ENCODE measurements around the gene RAB3IP.

DNA sequence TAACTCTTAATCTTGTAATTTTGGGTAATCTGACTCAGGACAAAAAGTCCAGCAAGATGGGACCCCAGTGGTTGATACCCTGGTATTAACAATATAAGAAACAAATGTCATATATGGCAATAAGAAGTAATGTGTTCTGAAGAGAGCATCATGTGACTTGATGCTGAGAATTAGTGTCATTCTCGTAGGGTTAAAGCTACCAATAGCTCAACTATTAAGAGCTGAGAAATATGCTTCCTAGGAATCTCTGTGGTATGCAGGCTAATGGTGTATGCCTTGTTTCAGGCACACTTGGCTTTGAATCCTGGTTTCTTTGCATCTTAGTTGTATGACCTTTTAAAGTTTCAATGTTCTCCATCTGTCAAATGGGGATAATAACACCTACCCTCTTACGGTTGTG is 95.5 kb downstream of the RAB3IP start:
- no peak for TF ChIP-seq POLR2A (IDR thresholded peaks at IDR 0.05; ENCODE audit: low read depth, low read length)
- TF ChIP-seq POLR2AphosphoS5 (IDR thresholded peaks at IDR 0.05; ENCODE audit: low read depth, low read length) = no peak
- no peak for TF ChIP-seq TAF1 (IDR thresholded peaks at IDR 0.05; ENCODE audit: borderline replicate concordance, low read depth, low read length)

Measured in GM12892 (cell line).